Endothelial cell of umbilical vein (primary cell): Measurements from ENCODE around the gene GNAZ. TPM values are rescaled to one million over a fixed set of nuclear protein-coding genes. Genes with fewer than 3 reads are reported as not detected.

Experiments used
- BruUV-seq: library from RNA; stranded (reverse); fragments of 400-500 nt; replicated peaks from 2 replicates; lab custom pipeline; 2021; lab: Mats Ljungman, UMichigan
- CTCF ChIA-PET: fragments of 300-600, 350-600 bp; sonication (Branson Sonifier 250); formaldehyde crosslinking; loops from one replicate; lab custom pipeline; 2021; ENCODE audit warnings: antibody characterized with exemption, inconsistent platforms; lab: Charles Lee
- POLR2A ChIA-PET: fragments of 300-600, 350-600 bp; sonication (Branson Sonifier 250); formaldehyde crosslinking; loops from one replicate; lab custom pipeline; 2021; ENCODE audit warnings: antibody characterized with exemption, inconsistent platforms; lab: Charles Lee
- DNase-seq: peaks from one replicate; pipeline ENCODE4 v3.0.0-alpha.2; 2011; ENCODE audit warnings: low read depth, low spot score
- FAIRE-seq: peaks from 2 replicates; lab custom pipeline; 2011; peaks lifted over from hg19 to GRCh38; lab: Jason Lieb, UNC
- H2AFZ ChIP-seq: 2 replicates; pipeline ENCODE4 v1.6.0; 2012; ENCODE audit warnings: low read depth, low read length, control low read depth, inconsistent platforms
- H3K27ac ChIP-seq: 2 replicates; pipeline ENCODE4 v1.5.1; 2011; ENCODE audit warnings: low read depth, mild to moderate bottlenecking, control low read depth, low read length, moderate library complexity; ENCODE audit not compliant: insufficient read depth
- H3K27me3 ChIP-seq, 2 experiments: 2 replicates each; pipeline versions ENCODE4 v1.6.0 to v1.6.1; 2011; ENCODE audit warnings: low read length in 2 of 2, mixed read lengths in 1 of 2; ENCODE audit not compliant: control insufficient read depth in 2 of 2, insufficient read depth in 2 of 2
- H3K36me3 ChIP-seq, 2 experiments: 2 replicates in 1 of 2; 3 replicates in 1 of 2; pipeline ENCODE4 v1.5.1; 2011; ENCODE audit warnings: low read length in 2 of 2, mild to moderate bottlenecking in 1 of 2, moderate library complexity in 1 of 2; ENCODE audit not compliant: control insufficient read depth in 2 of 2, insufficient read depth in 2 of 2; ENCODE audit errors: extremely low read depth in 1 of 2
- H3K4me1 ChIP-seq: 3 replicates; pipeline ENCODE4 v1.5.1; 2011; ENCODE audit warnings: mild to moderate bottlenecking, low read length; ENCODE audit not compliant: control insufficient read depth, insufficient read depth; ENCODE audit errors: extremely low read depth
- H3K4me2 ChIP-seq: 2 replicates; pipeline ENCODE4 v1.6.1; 2011; ENCODE audit warnings: low read length, control low read depth, mixed read lengths; ENCODE audit not compliant: insufficient read depth
- H3K4me3 ChIP-seq, 3 experiments: fragments of 200-600 bp in 1 of 3; sonication (generic), shearing (Covaris generic) in 1 of 3; replicated peaks in 1 of 3; 2 replicates each; pipeline ENCODE4 v1.5.1; 2011 to 2016; ENCODE audit warnings: control low read depth in 3 of 3, low read length in 3 of 3, mild to moderate bottlenecking in 2 of 3, inconsistent platforms in 1 of 3, low read depth in 1 of 3, moderate library complexity in 1 of 3; ENCODE audit not compliant: insufficient read depth in 1 of 3
- H3K79me2 ChIP-seq: 2 replicates; pipeline ENCODE4 v1.6.0; 2012; ENCODE audit warnings: low read length, inconsistent platforms; ENCODE audit not compliant: control insufficient read depth, insufficient read depth
- H3K9ac ChIP-seq: replicated peaks from 2 replicates; pipeline ENCODE3; 2011; ENCODE audit warnings: low read length, control low read depth; ENCODE audit not compliant: insufficient read depth; ENCODE audit errors: extremely low read depth
- H3K9me1 ChIP-seq: replicated peaks from 3 replicates; pipeline ENCODE4 v1.6.0; 2011; ENCODE audit warnings: mild to moderate bottlenecking, low read length; ENCODE audit not compliant: control insufficient read depth, insufficient read depth; ENCODE audit errors: extremely low read depth
- H3K9me3 ChIP-seq: replicated peaks from 2 replicates; pipeline ENCODE4 v1.5.1; 2012; ENCODE audit warnings: low read length, inconsistent platforms; ENCODE audit not compliant: control insufficient read depth, insufficient read depth
- H4K20me1 ChIP-seq: replicated peaks from 2 replicates; pipeline ENCODE3; 2011; ENCODE audit warnings: mild to moderate bottlenecking, low read length; ENCODE audit not compliant: control insufficient read depth, insufficient read depth; ENCODE audit errors: extremely low read depth
- CTCF ChIP-seq, 2 donors: IDR thresholded peaks; 1 replicate in 1 of 2; 2 replicates in 1 of 2; pipeline ENCODE4 v1.5.1; 2011; ENCODE audit warnings: low read length in 2 of 2, mild to moderate bottlenecking in 2 of 2, moderate library complexity in 2 of 2, control low read depth in 1 of 2, inconsistent platforms in 1 of 2, low read depth in 1 of 2; ENCODE audit not compliant: insufficient read depth in 1 of 2; ENCODE audit errors: extremely low read depth in 1 of 2
- EZH2 ChIP-seq: IDR thresholded peaks from 2 replicates; pipeline ENCODE4 v1.6.1; 2012; ENCODE audit warnings: borderline replicate concordance, low read depth, mild to moderate bottlenecking, moderate library complexity, low read length, inconsistent platforms; ENCODE audit not compliant: severe bottlenecking
- FOS ChIP-seq: IDR thresholded peaks from 2 replicates; pipeline ENCODE4 v1.6.1; 2011; ENCODE audit warnings: mild to moderate bottlenecking, low read length, moderate library complexity, borderline replicate concordance; ENCODE audit not compliant: insufficient read depth
- MYC ChIP-seq: IDR thresholded peaks from one replicate; pipeline ENCODE4 v1.6.1; 2011; ENCODE audit warnings: mild to moderate bottlenecking, low read depth, low read length
- POLR2AphosphoS5 ChIP-seq: IDR thresholded peaks from 2 replicates; pipeline ENCODE4 v1.6.1; 2012; ENCODE audit warnings: low read depth, mild to moderate bottlenecking, control low read depth, low read length, moderate library complexity; ENCODE audit not compliant: insufficient read depth
- dilution Hi-C: fragments of 300-500 bp; cut with MboI; formaldehyde crosslinking; loops from one replicate; pipeline ENCODE4 v1.15.0; 2019; ENCODE audit warnings: low sequenced_read_pairs; ENCODE audit not compliant: extremely low pct_ligation_motif_present
- intact Hi-C: fragments of 100-400 bp; cut with micrococcal nuclease; formaldehyde crosslinking; loops from one replicate; pipeline ENCODE4 v1.10.0; 2022
- polyA plus RNA-seq, 4 experiments: library from polyadenylated mRNA; depleted of rRNA in 3 of 4; stranded (reverse) in 3 of 4; unstranded in 1 of 4; fragments of >200 nt; gene quantifications; 2 replicates each; pipeline versions ENCODE4 v1.2.1 to v1.2.3, GENCODE V29; 2011 to 2012; ENCODE audit warnings: missing spikeins in 1 of 4
- total RNA-seq: library from RNA; stranded (reverse); gene quantifications from 2 replicates; pipeline ENCODE4 v1.2.3, GENCODE V29; 2021

GNAZ gene
- total and polyA plus RNA-seq, 2 donors (not counting 3 experiments of a cell fraction or from before 2014, with no cell fraction given), result 0.44 to 0.86 TPM

- no peaks in the 10 kb centered on the region for H3K36me3 ChIP-seq
- no peak for FAIRE-seq
- H2AFZ ChIP-seq, result no peak overlapping the region
- no TSS peak for BruUV-seq
- intact Hi-C loops (no loop called here), dilution Hi-C loops (no loop called here)
- no peak overlapping the region for H3K9ac ChIP-seq
- no peak for DNase-seq
- H3K4me3 ChIP-seq, result no peak overlapping the region
- H4K20me1 ChIP-seq, result no peaks in the 10 kb centered on the region
- no peaks in the 10 kb centered on the region for H3K9me1 ChIP-seq
- no peaks in the 10 kb centered on the region for H3K9me3 ChIP-seq
- no peak overlapping the region for H3K27ac ChIP-seq
- H3K4me2 ChIP-seq, result no peak overlapping the region
- no peaks in the 10 kb centered on the region for H3K79me2 ChIP-seq
- TF ChIP-seq CTCF (IDR thresholded peaks at IDR 0.05; ENCODE audit: extremely low read depth in 1 of 2, insufficient read depth in 1 of 2, low read depth in 1 of 2, low read length in 2 of 2), result no peak
- TF ChIP-seq FOS, result no peak
- TF ChIP-seq EZH2, result no peak
- TF ChIP-seq POLR2AphosphoS5, result no peak
- TF ChIP-seq MYC, result no peak
- POLR2A ChIA-PET, result no interaction called here
- no peaks in the 10 kb centered on the region for H3K4me1 ChIP-seq
- H3K27me3 ChIP-seq, result peaks cover 3 to 5% of the 10 kb centered on the region in 2 experiments
- CTCF ChIA-PET, result no interaction called here
Measured at GRCh38 chr22:23053912-23054530, 16.3 kb upstream of the GNAZ start.
